Measurements from ENCODE around the gene ALDH1A3. TPM values are rescaled to one million over a fixed set of nuclear protein-coding genes. Genes with fewer than 3 reads are reported as not detected.

The ALDH1A3 gene
- total RNA-seq, 1 donor from 2014 or later = 666 TPM

DNA sequence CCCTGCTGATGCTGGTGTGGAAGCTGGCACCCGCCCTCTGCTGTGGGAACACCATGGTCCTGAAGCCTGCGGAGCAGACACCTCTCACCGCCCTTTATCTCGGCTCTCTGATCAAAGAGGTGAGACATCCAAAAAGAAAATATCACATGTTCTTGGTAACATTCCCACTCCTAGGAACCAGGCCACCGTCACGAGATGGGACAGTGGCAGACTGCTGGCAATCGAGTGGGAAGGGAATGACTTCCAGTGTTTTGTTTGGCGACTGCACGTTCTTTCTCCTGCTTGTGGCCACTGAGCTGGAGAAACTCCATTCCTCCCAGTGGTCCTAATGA lies 14.3 kb downstream of the ALDH1A3 start:
- Histone ChIP-seq H3K4me3 (ENCODE audit: low read depth, low read length) (no peak overlapping the region), H3K27me3 (ENCODE audit: control insufficient read depth, insufficient read depth, low read length) (no peaks in the 10 kb centered on the region), H3K36me3 (ENCODE audit: control insufficient read depth, insufficient read depth, low read length) (peaks cover 46% of the 10 kb centered on the region)
- FAIRE-seq = peak; percentile 73
- no peak for TF ChIP-seq CTCF (IDR thresholded peaks at IDR 0.05; ENCODE audit: insufficient read depth, low read length, severe bottlenecking)
- DNase-seq (ENCODE audit: low read depth) = no peak

GRCh38 chr15:100895721-100896120 lies 16.1 kb downstream of the ALDH1A3 start:
- FAIRE-seq (no peak), DNase-seq (ENCODE audit: low read depth) (no peak)
- TF ChIP-seq CTCF (IDR thresholded peaks at IDR 0.05; ENCODE audit: insufficient read depth, low read length, severe bottlenecking) = no peak
- Histone ChIP-seq H3K4me3 (ENCODE audit: low read depth, low read length) (no peak overlapping the region), H3K27me3 (ENCODE audit: control insufficient read depth, insufficient read depth, low read length) (no peaks in the 10 kb centered on the region), H3K36me3 (ENCODE audit: control insufficient read depth, insufficient read depth, low read length) (peaks cover 52% of the 10 kb centered on the region)

GRCh38 chr15:100897221-100898151 lies 17.9 kb downstream of the ALDH1A3 start:
- Histone ChIP-seq H3K4me3 (ENCODE audit: low read depth, low read length) (no peak overlapping the region), H3K27me3 (ENCODE audit: control insufficient read depth, insufficient read depth, low read length) (no peaks in the 10 kb centered on the region), H3K36me3 (ENCODE audit: control insufficient read depth, insufficient read depth, low read length) (peaks cover 41% of the 10 kb centered on the region)
- FAIRE-seq (no peak), DNase-seq (ENCODE audit: low read depth) (no peak)
- no peak for TF ChIP-seq CTCF (IDR thresholded peaks at IDR 0.05; ENCODE audit: insufficient read depth, low read length, severe bottlenecking)

- FAIRE-seq = no peak
- peaks cover 37% of the 10 kb centered on the region for H3K36me3 ChIP-seq (ENCODE audit: control insufficient read depth, insufficient read depth, low read length)
- no peak for DNase-seq (ENCODE audit: low read depth)
- no peak for TF ChIP-seq CTCF (IDR thresholded peaks at IDR 0.05; ENCODE audit: insufficient read depth, low read length, severe bottlenecking)
- no peaks in the 10 kb centered on the region for H3K27me3 ChIP-seq (ENCODE audit: control insufficient read depth, insufficient read depth, low read length)
- no peak overlapping the region for H3K4me3 ChIP-seq (ENCODE audit: low read depth, low read length)
These were observed 18.5 kb downstream of the ALDH1A3 start for GRCh38 chr15:100898152-100898490.

- Histone ChIP-seq H3K27me3 (ENCODE audit: control insufficient read depth, insufficient read depth, low read length) (no peaks in the 10 kb centered on the region), H3K4me3 (ENCODE audit: low read depth, low read length) (no peak overlapping the region), H3K36me3 (ENCODE audit: control insufficient read depth, insufficient read depth, low read length) (peaks cover 35% of the 10 kb centered on the region)
- TF ChIP-seq CTCF (IDR thresholded peaks at IDR 0.05; ENCODE audit: insufficient read depth, low read length, severe bottlenecking) = no peak
- peak; percentile 50 for FAIRE-seq
- no peak for DNase-seq (ENCODE audit: low read depth)
These were observed 19.2 kb downstream of the ALDH1A3 start for GRCh38 chr15:100898661-100899462.
